Activated CD4-positive, alpha-beta T cell treated with anti-CD3 and anti-CD28 coated beads, Interleukin-2, amount 50 U/mL, for 1 hour (primary cell): Measurements from ENCODE around the gene CARM1.
"Not testable (repeated sequence)": the region's sequence is repeated elsewhere in the genome, so short reads cannot be mapped to it uniquely, and the experiment has no call there.

Experiments used
- DNase-seq: peaks from one replicate; pipeline ENCODE4 v3.0.0-alpha.2; 2020

CARM1 gene

DNA sequence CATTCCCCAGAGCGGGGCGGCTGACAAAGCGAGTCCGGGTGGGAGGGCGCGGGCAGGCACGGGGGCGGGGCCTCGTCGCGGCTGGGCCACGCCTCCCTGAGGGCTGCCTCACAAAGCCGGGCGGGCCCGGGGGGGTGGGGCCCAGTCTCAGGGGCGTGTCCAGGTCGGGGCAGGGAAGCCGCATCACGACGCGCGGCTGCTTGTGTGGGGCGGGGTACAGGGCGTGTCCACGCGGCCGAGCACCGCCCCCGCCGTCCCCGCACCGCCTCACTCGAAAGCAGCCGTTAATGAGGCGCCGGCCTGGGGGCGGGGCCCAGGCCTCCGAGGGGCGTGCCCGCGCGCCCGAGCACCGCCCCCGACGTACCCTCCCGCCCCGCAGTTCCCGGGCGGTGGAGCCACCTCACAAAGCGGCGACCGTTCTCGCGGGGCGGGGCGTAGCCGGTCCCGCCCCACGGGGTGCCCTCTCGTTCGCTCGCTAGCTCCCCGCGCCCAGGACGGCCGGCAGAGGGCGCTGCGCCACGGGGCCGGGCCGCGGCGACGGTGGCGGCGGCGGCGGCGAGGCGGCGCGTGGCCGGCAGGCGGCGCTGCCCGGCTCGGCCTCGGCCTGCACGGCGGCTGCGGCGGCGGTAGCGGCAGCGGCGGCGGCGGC is at the start of gene CARM1:
TSS of gene CARM1 (plus strand) at position 599 of the 649 bp plus-strand sequence. CDS start 150 bp downstream, outside the sequence.
- peak; percentile 99 for DNase-seq

DNA sequence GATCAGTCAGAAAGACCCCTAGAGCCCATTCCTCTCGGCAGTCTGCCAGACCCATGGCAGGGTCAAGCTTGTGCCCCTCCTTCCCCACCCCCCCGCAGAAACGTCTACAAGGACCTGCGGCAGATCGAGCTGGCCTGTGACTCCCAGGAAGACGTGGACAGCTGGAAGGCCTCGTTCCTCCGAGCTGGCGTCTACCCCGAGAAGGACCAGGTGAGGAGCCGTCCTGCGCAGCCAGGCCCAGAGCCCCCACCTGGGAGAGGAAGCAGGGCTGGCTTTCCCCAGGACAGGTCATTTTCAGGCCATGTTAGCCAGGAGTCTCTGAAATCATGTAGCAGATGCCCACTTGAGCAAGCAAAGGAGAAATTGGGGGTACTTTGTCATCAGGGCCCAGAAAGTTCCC is 47.7 kb upstream of the CARM1 start:
- DNase-seq = no peak

DNA sequence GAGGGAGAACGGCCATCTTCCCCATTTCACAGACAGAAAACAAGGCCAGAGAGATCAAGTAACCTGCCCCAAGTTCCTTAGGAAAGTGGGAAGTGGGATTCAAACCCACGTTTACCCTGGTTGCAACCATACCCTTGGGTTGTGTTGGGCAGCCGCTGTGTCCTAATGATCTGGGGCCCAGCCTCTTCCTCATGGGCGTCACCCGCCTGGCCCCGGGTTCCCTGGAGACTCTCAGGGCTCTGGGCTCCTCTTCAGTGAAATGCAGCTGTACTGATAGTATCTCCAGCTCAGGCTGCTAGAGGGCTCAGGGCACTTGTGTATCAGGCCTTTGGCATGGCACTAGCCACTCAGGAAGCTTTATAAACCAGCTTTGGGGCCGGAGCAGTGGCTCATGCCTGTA is 45.1 kb upstream of the CARM1 start:
- no peak for DNase-seq

DNA sequence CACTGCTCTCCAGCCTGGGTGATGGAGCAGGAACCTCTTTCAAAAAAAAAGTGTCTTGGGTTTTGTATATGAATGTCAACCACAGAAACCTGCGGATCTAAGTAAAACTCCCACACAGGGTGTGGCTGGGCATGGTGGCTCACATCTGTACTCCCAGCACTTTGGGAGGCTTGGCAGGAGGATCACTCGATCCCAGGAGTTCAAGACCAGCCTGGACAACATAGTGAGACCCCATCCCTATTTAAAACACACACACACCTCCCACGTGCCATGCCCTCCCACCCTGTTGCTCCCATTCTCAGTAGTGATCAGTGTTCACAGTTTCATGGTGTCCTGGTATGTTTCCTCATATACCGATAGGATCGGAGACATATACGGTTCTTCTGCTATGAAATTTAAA is 44.5 kb upstream of the CARM1 start:
- no peak for DNase-seq

DNA sequence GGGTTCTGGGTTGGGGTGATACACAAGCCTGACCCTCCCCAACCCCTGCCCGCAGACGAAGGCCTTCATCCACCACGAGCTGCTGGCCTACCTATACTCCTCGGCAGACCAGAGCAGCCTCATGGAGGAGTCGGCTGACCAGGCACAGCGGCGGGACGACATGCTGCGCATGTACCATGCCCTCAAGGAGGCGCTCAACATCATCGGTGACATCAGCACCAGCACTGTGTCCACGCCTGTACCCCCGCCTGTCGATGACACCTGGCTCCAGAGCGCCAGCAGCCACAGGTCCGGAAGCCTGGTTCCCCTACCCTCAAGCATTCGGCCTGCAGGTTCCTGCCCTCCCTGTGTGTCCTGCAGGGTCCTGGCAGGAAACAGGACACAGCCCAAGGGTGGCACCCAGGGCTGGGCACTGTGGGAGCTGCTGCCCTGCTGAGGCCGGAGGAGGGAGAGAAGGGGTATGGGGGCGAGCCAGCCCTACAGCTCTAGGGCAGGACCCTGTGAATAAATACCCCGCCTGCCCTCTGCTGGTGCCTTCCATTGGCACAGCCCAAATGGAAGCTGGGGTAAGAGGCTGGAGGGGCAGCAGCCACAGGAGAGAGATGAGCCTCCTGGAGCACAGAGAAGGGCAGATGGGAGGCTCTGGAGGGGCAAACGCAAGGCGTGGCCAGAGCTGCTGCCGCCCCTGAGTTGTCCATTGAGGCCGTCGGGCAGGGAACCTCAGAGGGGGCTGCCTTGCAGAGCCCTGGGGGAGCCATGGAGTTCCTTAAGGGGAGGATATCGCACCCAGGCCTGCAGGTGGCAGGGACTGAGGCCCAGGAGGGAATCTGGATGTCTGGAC is 42.2 kb upstream of the CARM1 start:
- no peak for DNase-seq

DNA sequence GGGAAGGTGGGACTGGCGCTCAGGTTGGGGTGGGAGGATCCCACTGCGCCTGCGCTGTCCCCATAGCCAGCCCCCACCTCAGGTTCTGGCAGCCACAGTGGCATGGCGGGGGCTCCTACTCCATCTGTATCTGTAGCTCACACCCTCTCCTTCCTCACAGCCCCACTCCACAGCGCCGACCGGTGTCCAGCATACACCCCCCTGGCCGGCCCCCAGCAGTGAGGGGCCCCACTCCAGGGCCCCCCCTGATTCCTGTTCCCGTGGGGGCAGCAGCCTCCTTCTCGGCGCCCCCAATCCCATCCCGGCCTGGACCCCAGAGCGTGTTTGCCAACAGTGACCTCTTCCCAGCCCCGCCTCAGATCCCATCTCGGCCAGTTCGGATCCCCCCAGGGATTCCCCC is 41.4 kb upstream of the CARM1 start:
- DNase-seq = no peak

DNA sequence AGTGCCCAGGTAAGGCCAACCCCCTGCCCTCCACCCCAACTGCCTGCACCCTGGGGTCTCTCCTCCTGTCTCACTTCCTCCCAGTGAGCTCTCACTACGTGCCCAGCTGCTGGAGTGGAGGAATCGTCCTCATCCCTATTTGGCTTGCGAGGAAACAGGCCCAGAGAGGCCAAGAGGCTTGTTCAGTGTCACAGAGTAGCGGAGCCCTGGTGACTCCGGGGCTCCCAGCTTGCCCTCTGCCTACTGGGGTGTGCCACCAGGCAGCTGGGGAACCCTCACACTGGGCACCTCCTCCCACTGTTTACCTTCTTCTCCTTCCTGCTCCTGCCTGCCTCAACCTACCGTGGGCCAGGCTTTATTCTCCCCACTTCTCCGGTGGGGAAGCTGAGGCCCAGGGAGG is 41.0 kb upstream of the CARM1 start:
- DNase-seq = no peak

DNA sequence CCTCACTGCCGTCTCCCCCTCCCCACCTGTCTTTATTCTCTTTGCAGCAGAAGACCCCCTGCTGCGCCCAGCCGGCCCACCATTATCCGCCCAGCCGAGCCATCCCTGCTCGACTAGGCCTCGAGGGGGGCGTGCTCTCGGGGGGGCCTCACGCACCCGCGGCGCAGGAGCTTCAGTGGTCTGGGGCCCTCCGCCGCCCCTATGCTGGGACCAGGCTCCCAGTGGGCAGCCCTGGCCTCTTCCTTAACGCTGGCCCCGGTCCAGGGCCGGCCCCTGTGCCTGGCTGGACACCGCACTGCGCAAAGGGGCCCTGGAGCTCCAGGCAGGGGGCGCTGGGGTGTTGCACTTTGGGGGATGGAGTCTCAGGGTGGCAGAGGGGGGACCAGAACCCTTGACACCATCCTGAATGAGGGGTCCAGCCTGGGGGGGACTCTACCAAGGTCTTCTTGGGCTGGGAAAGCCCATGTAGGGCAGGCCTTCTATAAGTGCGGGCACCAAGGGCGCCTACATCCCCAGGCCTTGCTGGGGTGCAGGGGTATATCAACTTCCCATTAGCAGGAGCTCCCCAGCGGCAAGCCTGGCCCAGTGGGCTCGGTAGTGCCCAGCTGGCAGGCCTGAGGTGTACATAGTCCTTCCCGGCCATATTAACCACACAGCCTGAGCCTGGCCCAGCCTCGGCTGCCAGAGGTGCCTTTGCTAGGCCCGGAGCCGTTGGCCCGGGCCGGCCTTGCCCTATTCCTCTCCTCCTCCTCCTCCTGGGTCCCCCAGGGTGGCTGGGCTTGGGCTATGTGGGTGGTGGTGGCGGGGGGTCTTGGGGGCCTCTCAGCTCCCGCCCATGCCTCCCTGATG is 40.2 kb upstream of the CARM1 start:
- no peak for DNase-seq

DNA sequence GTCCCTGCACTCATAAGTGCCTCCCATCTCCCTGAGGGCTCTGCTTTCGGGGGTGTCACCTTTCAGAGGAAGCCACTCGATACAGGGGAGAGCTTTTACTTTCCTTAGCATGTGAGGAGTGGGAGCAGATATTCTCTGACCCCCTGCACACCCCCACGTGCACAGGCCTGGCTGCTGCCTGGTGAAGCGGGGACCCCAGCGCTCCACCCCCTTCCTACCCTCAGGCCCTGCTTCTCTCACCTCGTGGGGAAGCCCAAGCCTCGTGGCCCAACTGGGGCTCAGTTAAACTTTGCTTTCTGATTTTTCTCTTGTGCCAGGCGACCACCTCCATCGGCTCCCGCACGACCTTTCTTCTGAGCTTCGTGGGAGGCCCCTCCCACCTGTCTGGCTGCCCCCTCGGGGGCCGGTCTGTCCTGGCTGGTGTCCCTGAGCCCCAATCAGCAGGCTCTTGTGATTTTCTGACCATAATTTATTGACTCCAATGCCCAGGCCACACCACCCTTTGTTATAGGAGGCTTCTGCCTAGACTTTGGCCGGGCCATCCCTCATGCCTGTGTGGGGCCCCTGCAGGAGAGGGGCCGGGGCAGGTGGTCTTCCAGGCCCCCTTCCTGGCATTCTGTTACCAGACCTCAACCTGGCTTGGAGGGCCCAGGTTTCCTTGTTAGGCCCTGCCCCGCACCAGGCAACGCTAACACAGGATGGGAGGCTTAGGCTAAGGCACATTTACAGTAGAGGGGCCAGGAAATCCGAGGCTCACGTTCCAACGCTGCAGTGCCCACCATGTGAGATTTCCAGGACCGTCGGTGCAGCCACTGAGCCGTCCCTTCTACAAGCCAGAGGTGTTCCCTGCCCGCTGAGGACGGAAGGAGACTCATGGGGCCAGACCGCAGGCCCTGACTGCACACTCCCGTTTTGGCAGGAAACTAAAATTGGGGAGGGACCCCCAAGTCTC is 39.1 kb upstream of the CARM1 start:
- DNase-seq = no peak

DNA sequence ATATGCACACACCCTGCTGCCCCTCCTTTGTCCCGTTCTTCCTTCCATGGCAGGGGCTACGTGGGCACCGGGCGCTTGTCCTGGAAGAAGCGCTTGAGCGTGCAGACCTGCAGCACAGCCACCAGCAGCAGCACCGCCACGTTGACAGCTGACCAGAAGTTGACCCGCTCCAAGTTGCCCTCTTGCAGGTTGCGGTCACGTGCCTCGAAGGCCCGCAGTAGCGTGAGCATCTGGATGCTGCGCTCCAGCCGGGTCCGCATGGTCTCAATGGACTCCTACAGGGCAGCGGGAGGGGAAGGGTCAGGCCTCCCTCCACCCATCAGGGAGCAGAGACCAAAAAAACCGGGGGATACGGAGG is 38.4 kb upstream of the CARM1 start:
- DNase-seq = no peak

DNA sequence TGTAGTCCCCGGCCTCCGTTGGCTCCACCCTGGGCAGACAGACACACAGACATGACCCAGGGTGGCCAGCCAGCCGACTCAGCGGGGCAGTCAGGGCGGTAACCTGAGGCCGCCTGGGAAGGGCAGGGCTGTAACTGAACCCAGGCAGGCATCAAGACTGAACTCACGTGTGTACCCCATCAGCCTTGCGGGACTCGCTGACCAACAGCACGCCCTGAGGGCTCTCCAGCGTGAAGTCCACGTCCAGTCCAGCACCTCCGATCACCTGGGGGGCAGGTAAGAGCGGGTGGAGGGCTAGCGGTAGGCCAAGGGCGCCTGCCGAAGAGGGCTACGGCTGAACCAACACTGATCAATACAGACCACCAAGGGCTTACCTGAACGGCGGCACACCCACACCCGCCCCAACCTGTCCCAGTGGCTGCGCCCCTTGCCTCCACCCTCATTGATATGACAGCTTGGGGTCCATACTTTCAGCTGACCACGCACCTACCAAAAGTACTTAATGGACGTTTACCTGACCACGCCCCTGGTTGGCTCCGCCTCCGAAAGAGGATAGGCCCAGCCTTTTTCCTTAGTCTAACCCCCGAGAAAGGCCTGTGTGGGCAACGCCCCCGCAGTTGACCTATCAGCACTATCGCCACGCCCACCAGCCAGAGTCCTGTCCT is 36.1 kb upstream of the CARM1 start:
- DNase-seq = no peak

DNA sequence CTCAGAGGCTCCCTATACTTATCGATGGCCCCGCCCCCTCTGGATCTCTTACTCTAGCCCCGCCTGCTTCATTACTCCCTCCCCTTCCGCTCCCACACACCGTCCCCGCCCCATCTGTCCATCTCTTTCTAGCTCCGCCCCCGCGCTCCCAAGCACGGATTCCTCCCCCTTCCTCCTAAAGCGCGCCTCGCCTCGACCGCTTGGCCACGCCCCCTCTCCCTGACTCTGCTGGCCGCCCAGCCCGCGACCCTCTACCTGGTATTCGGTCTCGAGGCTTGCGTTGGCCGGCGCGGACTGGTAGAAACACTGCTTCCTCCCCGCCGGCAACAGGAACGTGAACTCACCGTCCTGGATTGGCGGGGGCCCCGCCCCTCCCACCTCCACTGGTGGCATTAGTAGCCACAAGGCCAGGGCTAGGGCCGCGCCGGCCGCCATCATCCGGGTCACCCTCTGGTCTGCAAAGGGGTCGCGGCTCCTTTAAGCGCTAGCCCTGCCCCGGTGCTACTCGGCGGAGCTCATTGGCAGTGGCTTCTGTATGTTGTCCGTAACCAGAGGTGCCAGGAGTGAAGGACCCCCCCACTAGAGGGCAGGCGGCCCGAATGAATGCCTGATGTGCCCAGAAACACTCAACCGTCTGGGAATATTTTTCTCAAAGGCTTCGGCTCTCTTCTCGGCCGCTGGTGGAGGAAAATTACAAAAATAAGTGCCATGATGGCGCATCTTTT is 35.4 kb upstream of the CARM1 start, which contains the start of gene TMED1:
TSS of gene TMED1 (minus strand) at position 459 of the 725 bp plus-strand sequence. CDS start at position 438, 21 bp downstream.
- DNase-seq = peak; percentile 97

DNA sequence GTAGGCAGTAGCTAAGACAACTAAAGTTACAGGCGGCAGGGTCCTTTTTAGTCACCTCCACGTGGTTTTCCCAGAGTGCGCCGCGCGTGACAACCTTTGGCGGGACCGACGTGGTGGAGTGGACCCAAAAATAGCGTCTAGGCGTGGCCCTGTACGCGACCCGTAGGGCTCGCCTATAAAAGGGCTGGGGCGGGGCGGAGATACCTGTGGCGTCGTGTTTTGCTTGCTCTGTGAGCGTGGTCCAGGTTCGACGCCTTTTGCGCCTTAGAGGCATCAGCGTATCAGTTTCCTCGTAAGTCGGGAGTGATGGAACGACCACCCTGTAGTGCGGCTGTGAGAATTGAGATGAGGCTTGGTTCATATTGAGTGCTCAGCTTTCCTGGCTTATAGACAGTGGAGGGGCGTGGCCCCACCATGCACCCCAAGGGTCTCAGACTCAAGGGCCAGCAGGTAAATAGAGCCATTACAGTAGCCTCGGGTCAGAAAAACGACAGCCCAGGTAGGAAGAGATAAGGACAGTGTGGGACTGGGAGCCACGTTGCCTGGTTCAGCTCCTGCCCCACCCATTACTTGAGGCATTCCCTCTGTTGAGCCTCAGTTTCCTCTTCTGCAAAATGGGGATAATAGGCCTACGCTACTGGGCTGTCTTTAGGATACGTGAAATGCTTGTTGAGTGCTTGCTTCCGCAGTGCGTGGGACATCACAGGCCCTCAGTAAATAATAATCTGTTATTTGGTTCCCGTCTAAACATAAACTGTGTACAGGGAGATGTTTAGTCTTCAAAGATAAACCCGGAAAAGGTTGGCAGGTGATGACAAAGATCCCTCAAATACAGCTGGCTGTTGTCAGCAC is 34.6 kb upstream of the CARM1 start:
- peak; percentile 75 for DNase-seq

DNA sequence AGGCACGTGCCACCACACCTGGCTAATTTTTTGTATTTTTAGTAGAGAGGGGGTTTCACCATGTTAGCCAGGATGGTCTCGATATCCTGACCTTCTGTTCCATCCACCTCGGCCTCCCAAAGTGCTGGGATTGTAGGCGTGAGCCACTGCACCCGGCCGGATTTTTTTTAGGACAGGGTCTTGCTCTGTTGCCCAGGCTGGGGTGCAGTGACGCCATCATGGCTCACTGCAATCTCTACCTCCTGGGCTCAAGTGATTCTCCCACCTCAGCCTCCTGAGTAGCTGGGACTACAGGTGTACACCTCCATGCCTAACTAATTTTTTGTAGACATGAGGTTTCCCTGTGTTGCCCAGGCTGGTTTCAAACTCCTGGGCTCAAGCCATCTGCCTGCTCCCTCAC is 33.7 kb upstream of the CARM1 start:
- DNase-seq = not testable (repeated sequence)

DNA sequence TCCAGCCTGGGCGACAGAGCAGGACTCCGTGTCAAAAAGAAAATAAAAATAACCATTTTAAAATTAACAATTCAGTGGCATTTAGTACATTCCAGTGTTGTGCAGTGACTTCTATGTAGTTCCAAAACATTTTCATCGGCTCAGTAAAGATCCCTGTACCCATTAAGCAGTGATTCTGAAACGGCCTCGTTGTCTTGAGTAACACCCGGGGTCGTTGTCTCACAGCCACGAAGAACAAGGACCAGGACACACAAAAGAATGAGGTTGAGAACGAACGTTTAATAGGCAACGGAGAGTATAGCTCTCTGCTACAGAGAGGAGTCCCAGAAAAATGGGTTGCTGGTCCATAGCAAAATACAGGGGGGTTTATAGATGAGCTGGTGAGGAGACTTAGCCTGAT is 33.0 kb upstream of the CARM1 start:
- DNase-seq = no peak

DNA sequence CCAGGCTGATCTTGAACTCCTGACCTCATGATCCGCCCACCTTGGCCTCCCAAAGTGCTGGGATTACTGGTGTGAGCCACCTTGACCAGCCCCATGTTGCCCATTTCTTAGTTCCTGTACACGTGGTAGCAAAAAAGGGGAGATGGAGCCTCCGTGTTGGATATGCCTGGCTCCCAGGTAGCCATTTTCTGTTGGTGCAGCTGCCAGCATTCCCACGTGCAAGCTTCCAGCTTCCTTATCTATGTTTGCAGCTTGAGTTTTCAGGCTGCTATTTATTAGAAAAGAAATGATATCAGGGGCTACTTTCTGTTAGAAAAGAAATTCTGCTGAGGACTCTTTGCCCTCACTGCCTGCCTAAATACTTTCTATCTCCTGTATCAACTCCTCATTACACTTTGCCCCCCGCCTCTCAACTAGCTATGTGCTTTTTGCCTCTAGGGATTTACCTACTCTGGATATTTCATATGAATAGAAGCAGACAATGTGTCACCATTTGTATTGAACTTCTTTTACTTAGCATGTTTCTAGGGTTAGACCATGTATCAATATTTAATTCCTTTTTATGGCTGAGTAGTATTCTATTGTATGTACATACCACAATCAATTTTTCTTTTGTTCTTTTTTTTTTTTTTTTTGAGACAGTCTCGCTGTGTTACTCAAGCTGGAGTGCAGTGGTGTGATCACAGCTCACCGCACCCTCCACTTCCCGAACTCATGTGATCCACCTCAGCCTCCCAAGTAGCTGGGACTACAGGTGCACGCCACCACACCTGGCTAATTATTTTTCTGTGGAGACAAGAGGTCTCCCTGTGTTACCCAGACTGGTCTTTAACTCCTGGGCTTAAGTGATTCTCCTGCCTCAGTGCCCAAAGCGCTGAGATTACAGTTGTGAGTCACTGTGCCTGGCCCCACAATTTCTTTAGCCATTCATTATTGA is 32.0 kb upstream of the CARM1 start:
- no peak for DNase-seq

DNA sequence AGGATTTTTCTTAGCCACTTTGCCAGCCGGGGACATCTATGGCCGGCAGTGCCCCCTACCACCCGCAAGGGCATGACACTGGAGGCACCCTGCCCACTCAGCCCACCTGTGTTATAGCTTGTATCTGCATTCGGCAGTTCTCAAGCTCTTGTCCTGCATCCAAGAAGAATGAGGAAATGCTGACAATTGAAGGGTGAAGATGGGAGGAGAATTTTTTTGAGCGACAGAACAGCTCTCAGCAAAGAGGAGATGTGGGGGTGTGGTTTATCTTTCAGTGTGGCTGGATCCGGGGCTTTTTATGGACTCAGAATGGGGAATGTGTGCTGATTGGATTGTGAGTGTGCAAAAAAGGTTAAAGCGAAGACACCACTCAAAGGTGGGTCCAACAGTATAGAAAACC is 28.6 kb upstream of the CARM1 start:
- DNase-seq = no peak

DNA sequence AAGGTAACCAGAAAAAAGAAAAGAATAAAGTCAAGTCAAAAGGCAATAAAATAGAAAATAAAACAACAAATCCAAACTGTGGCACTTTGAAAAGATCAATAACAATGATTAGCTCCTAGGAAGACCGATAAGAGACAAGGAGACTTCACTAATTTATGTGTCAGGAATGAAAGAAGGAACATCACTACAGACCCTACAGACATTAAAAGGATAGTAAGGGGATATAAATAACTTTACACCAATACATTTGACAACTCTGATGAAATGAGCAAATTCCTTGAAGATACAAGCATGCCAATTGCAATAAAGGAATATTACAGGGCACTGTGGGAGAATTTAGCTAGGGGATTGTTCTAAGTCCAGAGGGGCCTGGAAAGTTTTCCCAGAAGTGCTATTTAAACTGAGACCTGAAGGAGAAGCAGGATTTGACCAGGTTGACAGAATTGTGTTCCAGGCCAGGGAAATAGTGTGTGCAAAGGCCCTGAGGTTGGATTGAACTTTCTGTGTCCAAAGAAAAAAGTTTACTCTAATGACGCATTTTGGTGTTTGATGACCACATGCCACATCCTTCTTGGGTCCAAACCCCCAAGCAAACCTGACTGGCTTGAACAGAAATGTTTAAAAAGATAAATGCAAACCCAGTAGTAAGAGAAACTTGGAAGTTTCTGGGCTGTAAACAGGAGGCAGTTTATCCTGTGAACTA is 24.7 kb upstream of the CARM1 start:
- no peak for DNase-seq
